CD4-positive, alpha-beta memory T cell (primary cell): Measurements from ENCODE around the gene PRELP. TPM values are rescaled to one million over a fixed set of nuclear protein-coding genes. Genes with fewer than 3 reads are reported as not detected.
A peak's percentile ranks its signal among the peaks of the same experiment; 100 is the strongest.

ENCODE experiments used
- CTCF ChIA-PET: fragments of 350-600 bp; sonication (Branson Sonifier 250); formaldehyde crosslinking; loops from one replicate; lab custom pipeline; 2021; ENCODE audit warnings: inconsistent platforms; ENCODE audit not compliant: partially characterized antibody; lab: Charles Lee
- POLR2A ChIA-PET: fragments of 350-600 bp; sonication (Branson Sonifier 250); formaldehyde crosslinking; loops from one replicate; lab custom pipeline; 2021; ENCODE audit not compliant: partially characterized antibody; lab: Charles Lee
- DNase-seq, 5 donors: peaks; one replicate each; pipeline versions ENCODE4 v3.0.0 to v3.0.0-alpha.2; 2020 to 2022; ENCODE audit warnings: mixed read lengths in 1 of 5
- H3K27ac ChIP-seq: one replicate; pipeline ENCODE4 v1.7.0; 2013; ENCODE audit warnings: low read depth, low read length
- H3K27me3 ChIP-seq: 2 replicates; pipeline ENCODE4 v1.7.0; 2013; ENCODE audit warnings: mild to moderate bottlenecking, low read length, moderate library complexity; ENCODE audit not compliant: insufficient read depth
- H3K36me3 ChIP-seq: 2 replicates; pipeline ENCODE4 v1.7.0; 2013; ENCODE audit warnings: mild to moderate bottlenecking, low read length, moderate library complexity; ENCODE audit not compliant: insufficient read depth
- H3K4me1 ChIP-seq: 2 replicates; pipeline ENCODE4 v1.7.0; 2013; ENCODE audit warnings: mild to moderate bottlenecking, low read length, moderate library complexity; ENCODE audit not compliant: insufficient read depth
- H3K4me3 ChIP-seq, 2 donors: one replicate each; pipeline ENCODE4 v1.7.0; 2013; ENCODE audit warnings: low read length in 2 of 2, mild to moderate bottlenecking in 1 of 2
- H3K9me3 ChIP-seq, 2 donors: one replicate each; pipeline ENCODE4 v1.7.0; 2013; ENCODE audit warnings: low read length in 2 of 2, control low read depth in 1 of 2; ENCODE audit not compliant: control insufficient read depth in 1 of 2
- H3K27ac Mint-ChIP-seq, 7 donors: one replicate each; pipeline ENCODE4 v1.8.0; 2020 to 2021; ENCODE audit warnings: mixed read lengths in 7 of 7, mild to moderate bottlenecking in 6 of 7, inconsistent platforms in 3 of 7, moderate library complexity in 3 of 7
- H3K27me3 Mint-ChIP-seq, 2 donors: one replicate each; pipeline ENCODE4 v1.8.0; 2020 to 2021; ENCODE audit warnings: mixed read lengths in 2 of 2
- H3K36me3 Mint-ChIP-seq, 2 donors: one replicate each; pipeline ENCODE4 v1.8.0; 2020 to 2021; ENCODE audit warnings: mixed read lengths in 2 of 2, inconsistent platforms in 1 of 2, mild to moderate bottlenecking in 1 of 2
- H3K4me1 Mint-ChIP-seq, 4 donors: one replicate each; pipeline ENCODE4 v1.8.0; 2020 to 2021; ENCODE audit warnings: mixed read lengths in 4 of 4, mild to moderate bottlenecking in 1 of 4
- H3K4me3 Mint-ChIP-seq, 8 donors: one replicate each; pipeline ENCODE4 v1.8.0; 2020 to 2021; ENCODE audit warnings: mixed read lengths in 8 of 8, mild to moderate bottlenecking in 7 of 8, moderate library complexity in 6 of 8, inconsistent platforms in 3 of 8
- H3K9me3 Mint-ChIP-seq, 8 donors: one replicate each; pipeline ENCODE4 v1.8.0; 2020 to 2021; ENCODE audit warnings: mixed read lengths in 8 of 8, mild to moderate bottlenecking in 5 of 8, inconsistent platforms in 3 of 8, moderate library complexity in 1 of 8
- intact Hi-C: fragments of 100-400 bp; cut with micrococcal nuclease; formaldehyde crosslinking; loops from one replicate; pipeline ENCODE4 v1.15.1; 2023
- polyA plus RNA-seq, 2 donors: library from polyadenylated mRNA; unstranded; fragments of 300-500 nt; fragmentation: Illumina TruSeq; gene quantifications; one replicate each; pipeline ENCODE4 v1.2.3, GENCODE V29; 2021
- total RNA-seq, 2 experiments: library from RNA; stranded (reverse); gene quantifications; one replicate each; pipeline ENCODE4 v1.2.3, GENCODE V29; 2021

Gene PRELP
- total and polyA plus RNA-seq, 4 experiments from 2014 or later = not detected

DNA sequence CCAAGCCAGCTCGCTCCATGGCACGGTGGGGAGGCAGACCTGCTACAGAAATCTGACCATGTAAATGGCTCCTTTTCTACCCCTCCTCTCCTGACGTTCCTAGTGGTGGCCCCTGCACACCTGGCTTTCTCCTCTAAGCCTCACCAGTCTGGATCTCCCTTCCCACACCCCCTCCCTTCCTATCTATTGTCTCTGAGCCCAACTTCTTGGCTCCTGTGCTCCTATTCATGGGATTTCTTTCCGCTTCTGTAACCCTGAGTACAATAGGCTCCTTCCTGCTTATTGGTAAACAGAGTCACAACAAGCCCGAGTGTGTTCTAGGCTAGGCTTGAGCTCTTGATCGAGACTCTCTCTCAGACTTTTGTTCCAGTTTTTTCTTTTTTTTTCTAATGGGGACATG lies 35.9 kb downstream of the PRELP start:
- Mint-ChIP-seq H3K27ac (peak overlapping the region in 2 of 7 donors; percentile 36 to 55), H3K4me1 (peaks cover 5 to 23% (median 20%) of the 10 kb centered on the region in 4 donors)
- no peak overlapping the region for H3K27ac ChIP-seq

DNA sequence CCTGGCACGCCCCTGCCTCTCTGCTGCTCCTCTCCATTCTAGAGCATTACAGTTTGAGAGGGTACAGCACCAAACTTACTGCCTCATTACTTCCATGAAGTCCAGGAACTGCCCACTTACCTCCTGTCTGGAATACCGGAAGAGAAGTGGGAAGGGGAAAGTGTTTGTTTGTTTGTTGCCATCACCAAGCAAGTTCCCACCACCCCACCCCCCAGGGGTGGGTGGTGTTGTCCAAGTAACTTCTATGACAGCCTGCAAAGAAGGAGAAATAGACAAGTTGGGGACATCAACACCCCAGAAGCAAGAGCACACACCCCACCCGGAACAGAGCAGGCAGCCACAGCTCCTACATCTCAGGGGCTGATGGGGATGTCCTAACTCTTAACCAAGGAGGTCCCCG lies 36.3 kb downstream of the PRELP start:
- Mint-ChIP-seq H3K4me3 (no peak overlapping the region), H3K27ac (peak overlapping the region in 3 of 7 donors; percentile 25 to 55 (median 36)), H3K36me3 (no peaks in the 10 kb centered on the region), H3K4me1 (peaks cover 5 to 23% (median 20%) of the 10 kb centered on the region in 4 donors), H3K9me3 (no peaks in the 10 kb centered on the region), H3K27me3 (peaks cover 2 to 10% of the 10 kb centered on the region in 2 donors)
- no peaks in the 10 kb centered on the region for H3K9me3 ChIP-seq
- no peaks in the 10 kb centered on the region for H3K36me3 ChIP-seq
- DNase-seq = no peak
- ChIA-PET CTCF (interaction anchor here (0.6 kb wide), 1 partner anchor 133 kb away, joined by 3 read pairs; no protein-coding TSS in a partner anchor), POLR2A (no interaction called here)
- H3K27me3 ChIP-seq = no peaks in the 10 kb centered on the region
- no peak overlapping the region for H3K4me3 ChIP-seq
- H3K27ac ChIP-seq = no peak overlapping the region
- peaks cover 4% of the 10 kb centered on the region for H3K4me1 ChIP-seq
- intact Hi-C loops = no loop called here

More for the DNA sequence above, 35.9 kb downstream of the PRELP start:
- Mint-ChIP-seq H3K27me3 (peaks cover 2 to 10% of the 10 kb centered on the region in 2 donors), H3K36me3 (no peaks in the 10 kb centered on the region), H3K9me3 (no peaks in the 10 kb centered on the region), H3K4me3 (no peak overlapping the region)
- H3K4me3 ChIP-seq = no peak overlapping the region
- POLR2A ChIA-PET = no interaction called here
- H3K36me3 ChIP-seq = no peaks in the 10 kb centered on the region
- peaks cover 4% of the 10 kb centered on the region for H3K4me1 ChIP-seq
- no peaks in the 10 kb centered on the region for H3K27me3 ChIP-seq
- DNase-seq = no peak
- H3K9me3 ChIP-seq = no peaks in the 10 kb centered on the region
- CTCF ChIA-PET = interaction anchor here (0.6 kb wide), 1 partner anchor 134 kb away, joined by 3 read pairs; no protein-coding TSS in a partner anchor
- intact Hi-C loops = no loop called here

DNA sequence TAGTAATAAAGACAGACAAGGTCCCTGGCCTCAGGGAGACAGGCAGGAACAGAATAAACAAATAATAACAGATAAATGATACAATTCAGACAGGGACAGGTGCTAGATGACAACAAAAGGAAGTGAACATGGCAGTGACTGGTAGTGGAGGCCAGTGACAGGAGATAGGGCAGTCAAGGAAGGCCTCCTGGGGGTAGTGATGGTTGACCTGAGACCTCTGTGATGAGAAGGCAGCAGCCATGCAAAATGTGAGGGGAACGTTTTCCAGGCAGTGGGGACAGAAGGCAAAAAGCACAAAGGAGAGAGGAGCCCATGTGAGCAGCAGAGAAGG lies 36.9 kb downstream of the PRELP start:
- H3K27me3 ChIP-seq = no peaks in the 10 kb centered on the region
- H3K4me3 Mint-ChIP-seq = no peak overlapping the region
- peaks cover 2 to 10% of the 10 kb centered on the region in 2 donors for H3K27me3 Mint-ChIP-seq
- H3K36me3 Mint-ChIP-seq = no peaks in the 10 kb centered on the region
- no peaks in the 10 kb centered on the region for H3K9me3 Mint-ChIP-seq
- DNase-seq = no peak
- no peak overlapping the region for H3K4me3 ChIP-seq
- no peaks in the 10 kb centered on the region for H3K36me3 ChIP-seq
- peak overlapping the region in 3 of 7 donors; percentile 49 to 88 (median 73) for H3K27ac Mint-ChIP-seq
- H3K4me1 Mint-ChIP-seq = peaks cover 5 to 23% (median 20%) of the 10 kb centered on the region in 4 donors
- H3K4me1 ChIP-seq = peaks cover 4% of the 10 kb centered on the region
- CTCF ChIA-PET = no interaction called here
- H3K27ac ChIP-seq = no peak overlapping the region
- H3K9me3 ChIP-seq = no peaks in the 10 kb centered on the region
- intact Hi-C loops = no loop called here
- POLR2A ChIA-PET = no interaction called here

DNA sequence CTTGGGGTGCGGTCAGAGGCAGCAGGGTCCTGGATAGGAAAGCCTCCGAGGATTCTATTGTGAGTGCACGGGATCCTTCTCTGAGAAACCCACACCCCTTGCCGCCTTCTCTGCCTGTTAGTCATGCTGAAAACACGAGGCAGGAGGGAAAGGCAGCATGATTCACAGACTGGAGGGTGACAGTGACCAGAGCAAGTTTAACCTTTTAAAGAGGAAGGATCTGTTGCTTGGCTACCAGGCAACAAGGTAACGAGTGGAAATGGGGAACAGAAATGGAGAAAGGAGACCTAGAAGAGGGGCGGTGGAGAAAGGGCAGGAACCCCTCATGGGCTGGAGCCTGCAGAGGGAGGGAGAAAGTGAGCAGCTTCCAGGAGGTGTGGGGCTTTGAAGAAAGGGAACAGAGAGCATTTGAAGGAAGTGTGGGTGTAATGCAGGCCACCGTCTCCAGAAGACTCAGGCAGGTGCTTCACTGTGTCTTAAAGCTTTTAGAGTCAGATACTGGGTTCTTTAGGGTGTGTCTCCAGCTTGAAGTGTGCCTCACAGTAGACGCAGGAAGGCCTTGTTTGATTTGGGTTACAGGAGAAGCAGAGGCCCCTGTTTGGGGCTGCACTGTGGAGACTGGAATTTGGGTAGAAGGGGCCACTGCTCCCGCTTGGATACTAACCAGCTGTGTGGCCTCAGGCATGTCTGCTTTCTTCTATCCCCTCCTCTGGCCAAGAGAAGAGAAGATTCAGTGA lies 37.4 kb downstream of the PRELP start:
- Histone ChIP-seq H3K4me3 (no peak overlapping the region), H3K36me3 (no peaks in the 10 kb centered on the region), H3K27ac (no peak overlapping the region), H3K4me1 (peaks cover 4% of the 10 kb centered on the region), H3K27me3 (no peaks in the 10 kb centered on the region), H3K9me3 (no peaks in the 10 kb centered on the region)
- no peak for DNase-seq
- no peaks in the 10 kb centered on the region for H3K9me3 Mint-ChIP-seq
- intact Hi-C loops = no loop called here
- H3K4me3 Mint-ChIP-seq = peak overlapping the region in 4 of 8 donors; percentile 22 to 62 (median 46)
- peaks cover 5 to 23% (median 20%) of the 10 kb centered on the region in 4 donors for H3K4me1 Mint-ChIP-seq
- peak overlapping the region in 6 of 7 donors; percentile 5 to 88 (median 67) for H3K27ac Mint-ChIP-seq
- POLR2A ChIA-PET = interaction anchor here (1.0 kb wide), 1 partner anchor 113 kb away, joined by 3 read pairs; no protein-coding TSS in a partner anchor
- no peaks in the 10 kb centered on the region for H3K36me3 Mint-ChIP-seq
- peaks cover 2 to 10% of the 10 kb centered on the region in 2 donors for H3K27me3 Mint-ChIP-seq
- CTCF ChIA-PET = interaction anchor here (1.1 to 1.3 kb wide), 2 partner anchors 9 to 189 kb away, joined by 3 to 4 read pairs; no protein-coding TSS in a partner anchor

DNA sequence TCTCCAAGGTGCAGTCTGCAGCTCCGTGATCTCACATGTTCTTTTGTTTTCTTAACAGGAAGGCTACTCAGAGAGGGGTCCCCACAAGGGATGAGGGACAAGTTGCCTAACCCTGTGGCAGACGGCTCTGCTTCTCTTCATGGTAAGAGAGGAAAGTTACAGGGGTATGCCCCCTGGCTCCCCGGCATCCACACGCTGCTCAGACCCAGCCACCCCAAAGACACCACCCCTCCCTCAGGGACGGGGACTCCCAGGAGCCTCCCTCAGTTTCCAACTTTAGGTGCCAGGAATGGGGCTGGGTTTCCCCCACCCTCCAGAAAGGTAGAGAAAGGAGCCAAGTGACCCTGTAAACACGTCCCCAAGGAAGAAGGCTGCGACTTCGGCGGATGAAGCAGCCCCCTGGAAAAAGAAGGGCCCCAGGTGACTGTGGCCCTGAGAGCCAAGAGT lies 38.0 kb downstream of the PRELP start:
- DNase-seq = no peak
- peak overlapping the region in 6 of 7 donors; percentile 5 to 77 (median 26) for H3K27ac Mint-ChIP-seq

DNA sequence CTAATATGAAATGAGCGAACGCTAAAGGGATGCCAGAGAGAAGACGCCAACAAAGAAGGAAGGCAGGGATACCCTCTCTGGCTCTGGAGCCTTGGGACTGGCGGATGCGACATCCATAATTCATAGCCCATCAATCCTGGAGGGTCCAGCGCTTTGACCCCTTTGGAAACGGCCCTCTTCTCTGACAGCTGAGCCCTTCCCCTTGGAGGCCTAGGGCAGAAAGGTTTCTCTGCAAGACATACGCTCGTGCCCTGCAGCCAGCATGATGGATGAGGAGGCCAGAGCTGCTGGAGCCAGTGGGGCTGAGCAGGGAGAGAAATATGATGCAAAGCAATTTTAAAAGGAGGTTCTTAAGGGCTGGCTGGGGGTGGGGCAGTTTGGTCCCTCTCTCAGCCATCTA lies 40.6 kb downstream of the PRELP start:
- Mint-ChIP-seq H3K4me3 (no peak overlapping the region), H3K36me3 (no peaks in the 10 kb centered on the region), H3K27me3 (peaks cover 2 to 10% of the 10 kb centered on the region in 2 donors), H3K27ac (no peak overlapping the region), H3K4me1 (peaks cover 5 to 23% (median 20%) of the 10 kb centered on the region in 4 donors), H3K9me3 (no peaks in the 10 kb centered on the region)
- H3K27ac ChIP-seq = no peak overlapping the region
- H3K4me1 ChIP-seq = peaks cover 4% of the 10 kb centered on the region
- intact Hi-C loops = no loop called here
- CTCF ChIA-PET = interaction anchor here (0.8 to 2.6 kb wide), 3 partner anchors 8 to 186 kb away, joined by 3 to 10 read pairs (median 5); no protein-coding TSS in a partner anchor
- no peak overlapping the region for H3K4me3 ChIP-seq
- H3K27me3 ChIP-seq = no peaks in the 10 kb centered on the region
- H3K36me3 ChIP-seq = no peaks in the 10 kb centered on the region
- H3K9me3 ChIP-seq = no peaks in the 10 kb centered on the region
- POLR2A ChIA-PET = interaction anchor here (0.6 kb wide), 1 partner anchor 1643 kb away, joined by 4 read pairs; no protein-coding TSS in a partner anchor
- DNase-seq = no peak

More for the DNA sequence above, 38.0 kb downstream of the PRELP start:
- Histone ChIP-seq H3K4me3 (no peak overlapping the region), H3K36me3 (no peaks in the 10 kb centered on the region), H3K27me3 (no peaks in the 10 kb centered on the region), H3K4me1 (peaks cover 4% of the 10 kb centered on the region), H3K9me3 (no peaks in the 10 kb centered on the region), H3K27ac (no peak overlapping the region)
- no peaks in the 10 kb centered on the region for H3K36me3 Mint-ChIP-seq
- H3K27me3 Mint-ChIP-seq = peaks cover 2 to 10% of the 10 kb centered on the region in 2 donors
- peak overlapping the region in 3 of 8 donors; percentile 10 to 54 (median 39) for H3K4me3 Mint-ChIP-seq
- H3K9me3 Mint-ChIP-seq = no peaks in the 10 kb centered on the region
- intact Hi-C loops = no loop called here
- ChIA-PET POLR2A (interaction anchor here (1.0 kb wide), 1 partner anchor 113 kb away, joined by 3 read pairs; no protein-coding TSS in a partner anchor), CTCF (interaction anchor here (1.1 to 1.6 kb wide), 3 partner anchors 9 to 188 kb away, joined by 3 to 5 read pairs (median 4); no protein-coding TSS in a partner anchor)
- peaks cover 5 to 23% (median 20%) of the 10 kb centered on the region in 4 donors for H3K4me1 Mint-ChIP-seq

DNA sequence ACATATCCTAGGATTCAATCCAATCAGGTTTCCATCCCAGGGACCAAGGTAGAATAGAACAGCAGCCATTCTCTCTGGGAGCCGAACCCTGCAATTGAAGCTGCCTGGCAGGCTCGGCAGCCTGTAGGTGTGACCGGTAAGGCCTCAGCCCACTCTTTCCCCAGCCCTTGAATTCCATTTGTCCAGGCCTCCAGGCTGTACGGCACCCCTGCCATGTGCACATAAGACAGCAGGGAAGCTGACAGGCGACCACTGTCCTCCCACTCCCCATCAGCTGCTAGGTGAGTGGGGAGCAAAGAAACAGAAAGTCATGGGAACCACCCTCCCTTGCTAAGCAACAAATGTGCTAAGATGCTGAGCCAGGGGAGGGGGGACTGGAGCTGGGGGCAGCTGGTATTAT lies 41.3 kb downstream of the PRELP start:
- Histone ChIP-seq H3K36me3 (no peaks in the 10 kb centered on the region), H3K9me3 (no peaks in the 10 kb centered on the region), H3K4me3 (no peak overlapping the region), H3K4me1 (peaks cover 4% of the 10 kb centered on the region), H3K27ac (no peak overlapping the region), H3K27me3 (no peaks in the 10 kb centered on the region)
- peaks cover 2 to 10% of the 10 kb centered on the region in 2 donors for H3K27me3 Mint-ChIP-seq
- no peaks in the 10 kb centered on the region for H3K36me3 Mint-ChIP-seq
- intact Hi-C loops = no loop called here
- DNase-seq = no peak
- peaks cover 5 to 23% (median 20%) of the 10 kb centered on the region in 4 donors for H3K4me1 Mint-ChIP-seq
- ChIA-PET POLR2A (no interaction called here), CTCF (interaction anchor here (0.8 to 2.6 kb wide), 3 partner anchors 9 to 185 kb away, joined by 3 to 10 read pairs (median 5); no protein-coding TSS in a partner anchor)
- H3K27ac Mint-ChIP-seq = peak overlapping the region in 1 of 7 donors; percentile 42
- no peak overlapping the region for H3K4me3 Mint-ChIP-seq
- no peaks in the 10 kb centered on the region for H3K9me3 Mint-ChIP-seq
